Hepatocyte (in vitro differentiated cells): ENCODE data around the gene GDPD1. TPM values are rescaled to one million over a fixed set of nuclear protein-coding genes. Genes with fewer than 3 reads are reported as not detected.

ENCODE experiments used
- DNase-seq: peaks from one replicate; pipeline ENCODE4 v3.0.0-alpha.2; 2016; ENCODE audit warnings: low spot score
- H2AFZ ChIP-seq: fragments of 200-600 bp; sonication (generic); 2 replicates; pipeline ENCODE4 v1.6.0; 2016; ENCODE audit warnings: antibody characterized with exemption, mild to moderate bottlenecking
- H3K27ac ChIP-seq: fragments of 200-600 bp; sonication (generic); 2 replicates; pipeline ENCODE4 v1.5.1; 2016; ENCODE audit warnings: mild to moderate bottlenecking
- H3K27me3 ChIP-seq: fragments of 200-600 bp; sonication (generic); 2 replicates; pipeline ENCODE4 v1.6.1; 2016
- H3K36me3 ChIP-seq: fragments of 200-600 bp; sonication (generic); replicated peaks from 2 replicates; pipeline ENCODE4 v1.5.1; 2016; ENCODE audit warnings: low read depth; ENCODE audit not compliant: insufficient read depth
- H3K4me1 ChIP-seq: fragments of 200-600 bp; sonication (generic); 2 replicates; pipeline ENCODE4 v1.5.1; 2016; ENCODE audit warnings: mild to moderate bottlenecking, moderate library complexity; ENCODE audit not compliant: insufficient read depth
- H3K4me2 ChIP-seq: fragments of 200-600 bp; sonication (generic); 2 replicates; pipeline ENCODE4 v1.6.0; 2016
- H3K4me3 ChIP-seq: fragments of 200-600 bp; sonication (generic); 2 replicates; pipeline ENCODE4 v1.5.1; 2016; ENCODE audit warnings: mild to moderate bottlenecking
- H3K79me2 ChIP-seq: fragments of 200-600 bp; sonication (generic); 2 replicates; pipeline ENCODE4 v1.6.0; 2017; ENCODE audit warnings: mild to moderate bottlenecking
- H3K9me2 ChIP-seq: fragments of 200-600 bp; sonication (generic); replicated peaks from 2 replicates; pipeline ENCODE4 v1.6.0; 2017; ENCODE audit warnings: mild to moderate bottlenecking; ENCODE audit not compliant: insufficient read depth
- H3K9me3 ChIP-seq: fragments of 200-600 bp; sonication (generic); 2 replicates; pipeline ENCODE4 v1.5.1; 2016; ENCODE audit warnings: low read depth, mild to moderate bottlenecking
- H4K20me1 ChIP-seq: fragments of 200-600 bp; sonication (generic); 2 replicates; pipeline ENCODE4 v1.6.0; 2016; ENCODE audit warnings: mild to moderate bottlenecking; ENCODE audit not compliant: insufficient read depth, poor library complexity, severe bottlenecking
- CTCF ChIP-seq: fragments of 200-600 bp; sonication (generic); IDR thresholded peaks from 2 replicates; pipeline ENCODE4 v1.5.1; 2016; ENCODE audit warnings: antibody characterized with exemption, mild to moderate bottlenecking; ENCODE audit not compliant: poor library complexity
- EZH2 ChIP-seq: fragments of 200-600 bp; sonication (generic); IDR thresholded peaks from 2 replicates; pipeline ENCODE4 v1.6.1; 2016; ENCODE audit warnings: antibody characterized with exemption, mild to moderate bottlenecking, borderline replicate concordance
- EZH2phosphoT487 ChIP-seq: fragments of 200-600 bp; sonication (generic); IDR thresholded peaks from one replicate; pipeline ENCODE4 v1.6.1; 2018; ENCODE audit warnings: antibody characterized with exemption, mild to moderate bottlenecking, low read depth, moderate library complexity; ENCODE audit not compliant: unreplicated experiment, severe bottlenecking
- WGBS: methylation state at CpG from one replicate; pipeline ENCODE4 v1.1.6; 2016; ENCODE audit warnings: low lambda C conversion rate; ENCODE audit errors: missing lambda C conversion rate; 5-methylcytosine and 5-hydroxymethylcytosine counted together
- polyA plus RNA-seq: library from polyadenylated mRNA; unstranded; fragments of >200 nt; fragmentation: Nextera tagmentation; extraction: Ambion mirVana; gene quantifications from 2 replicates; pipeline ENCODE4 v1.2.1, GENCODE V29; 2016
- total RNA-seq: library from RNA; depleted of rRNA; stranded (reverse); fragments of >200 nt; gene quantifications from 2 replicates; pipeline ENCODE4 v1.2.3, GENCODE V29; 2014

The GDPD1 gene
- total and polyA plus RNA-seq, 2 experiments from 2014 or later = 1.9 to 5.0 TPM

GRCh38 chr17:59278406-59278805 is 58.1 kb downstream of the GDPD1 start:
- Histone ChIP-seq H3K4me1 (no peaks in the 10 kb centered on the region), H4K20me1 (no peaks in the 10 kb centered on the region), H3K4me2 (no peak overlapping the region), H3K27ac (no peak overlapping the region), H3K36me3 (no peaks in the 10 kb centered on the region), H3K79me2 (no peaks in the 10 kb centered on the region), H3K9me2 (no peaks in the 10 kb centered on the region), H3K27me3 (no peaks in the 10 kb centered on the region), H3K4me3 (no peak overlapping the region), H3K9me3 (no peaks in the 10 kb centered on the region), H2AFZ (no peak overlapping the region)
- DNase-seq = no peak
- TF ChIP-seq CTCF (no peak), EZH2phosphoT487 (no peak), EZH2 (no peak)
- WGBS = 96% methylated on average over 4 of the region's 4 CpGs

- H3K36me3 ChIP-seq = no peaks in the 10 kb centered on the region
- H3K27ac ChIP-seq = no peak overlapping the region
- H3K27me3 ChIP-seq = no peaks in the 10 kb centered on the region
- no peak overlapping the region for H3K4me2 ChIP-seq
- 71% methylated on average over 4 of the region's 4 CpGs for WGBS
- no peaks in the 10 kb centered on the region for H3K4me1 ChIP-seq
- H3K9me3 ChIP-seq = no peaks in the 10 kb centered on the region
- H3K79me2 ChIP-seq = no peaks in the 10 kb centered on the region
- no peak overlapping the region for H3K4me3 ChIP-seq
- no peaks in the 10 kb centered on the region for H4K20me1 ChIP-seq
- no peak for DNase-seq
- H3K9me2 ChIP-seq = no peaks in the 10 kb centered on the region
- TF ChIP-seq CTCF (no peak), EZH2phosphoT487 (no peak), EZH2 (no peak)
- H2AFZ ChIP-seq = no peak overlapping the region
These were observed 64.0 kb downstream of the GDPD1 start for GRCh38 chr17:59284317-59284716.

- no peaks in the 10 kb centered on the region for H3K9me2 ChIP-seq
- H3K36me3 ChIP-seq = no peaks in the 10 kb centered on the region
- H4K20me1 ChIP-seq = no peaks in the 10 kb centered on the region
- H2AFZ ChIP-seq = no peak overlapping the region
- H3K9me3 ChIP-seq = no peaks in the 10 kb centered on the region
- no peak overlapping the region for H3K4me2 ChIP-seq
- DNase-seq = no peak
- no peaks in the 10 kb centered on the region for H3K4me1 ChIP-seq
- H3K27me3 ChIP-seq = no peaks in the 10 kb centered on the region
- H3K79me2 ChIP-seq = no peaks in the 10 kb centered on the region
- TF ChIP-seq CTCF (no peak), EZH2phosphoT487 (no peak), EZH2 (no peak)
- 68% methylated on average over 1 of the region's 1 CpG for WGBS
- no peak overlapping the region for H3K27ac ChIP-seq
- no peak overlapping the region for H3K4me3 ChIP-seq
These were observed 67.1 kb downstream of the GDPD1 start for GRCh38 chr17:59287452-59287851.

- TF ChIP-seq EZH2 (no peak), EZH2phosphoT487 (no peak), CTCF (no peak)
- Histone ChIP-seq H2AFZ (no peak overlapping the region), H3K4me2 (no peak overlapping the region), H3K27ac (no peak overlapping the region), H3K27me3 (no peaks in the 10 kb centered on the region), H3K9me3 (no peaks in the 10 kb centered on the region), H4K20me1 (no peaks in the 10 kb centered on the region), H3K4me3 (no peak overlapping the region), H3K36me3 (no peaks in the 10 kb centered on the region), H3K4me1 (no peaks in the 10 kb centered on the region), H3K79me2 (no peaks in the 10 kb centered on the region), H3K9me2 (no peaks in the 10 kb centered on the region)
- no peak for DNase-seq
- WGBS = 94% methylated on average over 3 of the region's 3 CpGs
These were observed 67.6 kb downstream of the GDPD1 start for GRCh38 chr17:59287891-59288290.
